ENCODE results near the gene FUS. TPM values are rescaled to one million over a fixed set of nuclear protein-coding genes. Genes with fewer than 3 reads are reported as not detected.

Gene FUS
- total RNA-seq, 1 experiment from 2014 or later = 522 TPM

DNA sequence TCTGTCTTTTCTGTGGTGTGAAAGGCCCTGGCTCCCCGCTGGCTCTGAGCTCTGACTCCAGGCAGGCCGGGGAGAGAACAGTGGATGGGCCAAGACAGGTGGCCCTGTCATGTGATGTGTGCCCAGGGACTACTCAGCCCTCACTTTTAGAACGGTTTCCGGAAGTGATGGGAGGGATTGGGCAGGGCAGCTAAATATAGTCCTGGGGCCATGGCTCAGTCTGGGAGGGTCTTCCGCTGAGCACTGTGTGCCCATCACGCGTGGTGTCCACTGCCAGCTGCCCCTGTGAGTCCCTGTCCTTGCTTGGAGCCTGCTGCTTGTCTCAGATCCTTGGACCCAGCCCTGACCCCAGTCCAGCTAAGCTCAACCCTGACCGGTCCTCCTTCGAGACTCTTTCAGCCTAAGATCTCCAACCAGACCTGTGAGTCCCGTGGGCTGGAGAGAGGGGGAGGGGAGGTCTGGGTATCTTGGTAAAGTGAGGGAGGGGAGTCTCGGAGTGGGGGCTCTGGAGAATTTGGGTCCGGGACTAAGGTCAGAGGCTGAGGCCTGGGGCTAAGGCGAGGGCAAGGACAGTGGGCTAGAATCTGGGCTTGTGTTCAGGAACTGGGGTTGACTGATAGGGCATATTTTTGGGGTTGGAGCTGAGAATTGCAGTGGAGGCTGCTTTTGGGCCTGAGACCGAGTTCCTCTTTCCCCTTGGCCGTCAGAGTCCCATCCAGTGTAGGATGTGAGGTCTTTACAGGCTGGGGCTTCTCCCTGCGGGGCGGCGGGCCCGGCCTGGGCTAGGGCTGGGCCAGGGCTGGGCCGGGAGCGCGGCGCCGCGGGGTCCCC lies 34.2 kb downstream of the FUS start, which contains the start of gene TRIM72:
Gene TRIM72, plus strand, starts transcription at position 243 of the 831 bp plus-strand sequence. CDS start 620 bp downstream, outside the sequence.
- Histone ChIP-seq H4K20me1 (ENCODE audit: insufficient read depth) (no peaks in the 10 kb centered on the region), H3K27me3 (ENCODE audit: insufficient read depth, low read length) (no peaks in the 10 kb centered on the region), H3K9ac (ENCODE audit: low read length) (peak within 1 kb of the TSS; percentile 89), H3K27ac (ENCODE audit: low read depth, low read length) (peak within 1 kb of the TSS; percentile 95), H3K4me1 (ENCODE audit: control insufficient read depth in 1 of 2, insufficient read depth in 2 of 2, low read length in 2 of 2) (peaks cover 9 to 33% of the 10 kb centered on the region in 2 experiments), H2AFZ (ENCODE audit: low read depth, low read length, poor library complexity, severe bottlenecking) (no peak within 1 kb of the TSS), H3K4me3 (replicated peaks in 1 of 2; ENCODE audit: low read depth in 1 of 2, low read length in 2 of 2) (peak within 1 kb of the TSS; percentile 89 to 96), H3K9me3 (ENCODE audit: control insufficient read depth in 1 of 2, insufficient read depth in 1 of 2, low read depth in 1 of 2, low read length in 2 of 2) (no peaks in the 10 kb centered on the region), H3K36me3 (ENCODE audit: control insufficient read depth in 1 of 2, insufficient read depth in 2 of 2, low read length in 2 of 2) (no peaks in the 10 kb centered on the region), H3K79me2 (ENCODE audit: insufficient read depth, low read length) (peaks cover 41% of the 10 kb centered on the region), H3K4me2 (ENCODE audit: low read length) (peak within 1 kb of the TSS; percentile 100), H3K9me2 (ENCODE audit: insufficient read depth) (no peaks in the 10 kb centered on the region)
- ATAC-seq (peak; percentile 67), DNase-seq (ENCODE audit: low read depth, low spot score) (peak; percentile 59)
- RAD21 ChIA-PET (ENCODE audit: low non-redundant PET in 1 of 2, low total read pairs in 2 of 2, uncharacterized antibody in 2 of 2, unreplicated experiment in 2 of 2) = no interaction called here
- BruUV-seq (replicated peaks) = TSS peak; percentile 80
- intact Hi-C loops (cut with micrococcal nuclease) = loop anchor here (5.0 to 10.0 kb wide), 2 partner anchors 168 to 241 kb away; partner anchors contain the start of gene ARMC5
- CTCF ChIA-PET = interaction anchor here (0.7 to 1.0 kb wide), 3 partner anchors 119 to 260 kb away, joined by 3 to 4 read pairs (median 3); no protein-coding TSS in a partner anchor
- POLR2A ChIA-PET = interaction anchor here (0.7 to 1.9 kb wide), 8 partner anchors 10 to 230 kb away, joined by 3 to 13 read pairs (median 3); partner anchors contain the start of genes FUS, ZNF646 and ZNF668
- TF ChIP-seq JUND (IDR thresholded peaks at IDR 0.05) = no peak
- no peak for TF ChIP-seq ZFX (IDR thresholded peaks at IDR 0.05)
- TF ChIP-seq TCF7L2 (IDR thresholded peaks at IDR 0.05; ENCODE audit: borderline replicate concordance, extremely low read depth, insufficient read depth, insufficient read length) = no peak
- TF ChIP-seq, protein P1, sequence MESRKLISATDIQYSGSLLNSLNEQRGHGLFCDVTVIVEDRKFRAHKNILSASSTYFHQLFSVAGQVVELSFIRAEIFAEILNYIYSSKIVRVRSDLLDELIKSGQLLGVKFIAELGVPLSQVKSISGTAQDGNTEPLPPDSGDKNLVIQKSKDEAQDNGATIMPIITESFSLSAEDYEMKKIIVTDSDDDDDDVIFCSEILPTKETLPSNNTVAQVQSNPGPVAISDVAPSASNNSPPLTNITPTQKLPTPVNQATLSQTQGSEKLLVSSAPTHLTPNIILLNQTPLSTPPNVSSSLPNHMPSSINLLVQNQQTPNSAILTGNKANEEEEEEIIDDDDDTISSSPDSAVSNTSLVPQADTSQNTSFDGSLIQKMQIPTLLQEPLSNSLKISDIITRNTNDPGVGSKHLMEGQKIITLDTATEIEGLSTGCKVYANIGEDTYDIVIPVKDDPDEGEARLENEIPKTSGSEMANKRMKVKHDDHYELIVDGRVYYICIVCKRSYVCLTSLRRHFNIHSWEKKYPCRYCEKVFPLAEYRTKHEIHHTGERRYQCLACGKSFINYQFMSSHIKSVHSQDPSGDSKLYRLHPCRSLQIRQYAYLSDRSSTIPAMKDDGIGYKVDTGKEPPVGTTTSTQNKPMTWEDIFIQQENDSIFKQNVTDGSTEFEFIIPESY (IDR thresholded peaks at IDR 0.05; ENCODE audit: extremely low read depth, insufficient replicate concordance, low read length) = no peak
- TF ChIP-seq, protein P2, sequence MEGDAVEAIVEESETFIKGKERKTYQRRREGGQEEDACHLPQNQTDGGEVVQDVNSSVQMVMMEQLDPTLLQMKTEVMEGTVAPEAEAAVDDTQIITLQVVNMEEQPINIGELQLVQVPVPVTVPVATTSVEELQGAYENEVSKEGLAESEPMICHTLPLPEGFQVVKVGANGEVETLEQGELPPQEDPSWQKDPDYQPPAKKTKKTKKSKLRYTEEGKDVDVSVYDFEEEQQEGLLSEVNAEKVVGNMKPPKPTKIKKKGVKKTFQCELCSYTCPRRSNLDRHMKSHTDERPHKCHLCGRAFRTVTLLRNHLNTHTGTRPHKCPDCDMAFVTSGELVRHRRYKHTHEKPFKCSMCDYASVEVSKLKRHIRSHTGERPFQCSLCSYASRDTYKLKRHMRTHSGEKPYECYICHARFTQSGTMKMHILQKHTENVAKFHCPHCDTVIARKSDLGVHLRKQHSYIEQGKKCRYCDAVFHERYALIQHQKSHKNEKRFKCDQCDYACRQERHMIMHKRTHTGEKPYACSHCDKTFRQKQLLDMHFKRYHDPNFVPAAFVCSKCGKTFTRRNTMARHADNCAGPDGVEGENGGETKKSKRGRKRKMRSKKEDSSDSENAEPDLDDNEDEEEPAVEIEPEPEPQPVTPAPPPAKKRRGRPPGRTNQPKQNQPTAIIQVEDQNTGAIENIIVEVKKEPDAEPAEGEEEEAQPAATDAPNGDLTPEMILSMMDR (IDR thresholded peaks at IDR 0.05 in 2 of 3, conservative IDR thresholded peaks at IDR 0.05 in 1 of 3; ENCODE audit: borderline replicate concordance in 1 of 3, insufficient read depth in 1 of 3, low read depth in 2 of 3, low read length in 2 of 3) = no peak
- peak; percentile 16; the same call in 1 of the 2 replicates for TF ChIP-seq SP1 (IDR thresholded peaks at IDR 0.05; ENCODE audit: low read depth)
- peak; percentile 31 for TF ChIP-seq POLR2A (IDR thresholded peaks at IDR 0.05; ENCODE audit: borderline replicate concordance, extremely low read depth, insufficient read depth, insufficient read length)
- TF ChIP-seq EZH2 (IDR thresholded peaks at IDR 0.05) = no peak
- TF ChIP-seq CEBPB (IDR thresholded peaks at IDR 0.05; ENCODE audit: low read depth) = no peak
- TF ChIP-seq POLR2AphosphoS5 (IDR thresholded peaks at IDR 0.05; ENCODE audit: low read depth, low read length) = peak; percentile 82
- no peak for TF ChIP-seq SRF (IDR thresholded peaks at IDR 0.05; ENCODE audit: low read depth)
- no peak for TF ChIP-seq FOSL1 (IDR thresholded peaks at IDR 0.05; ENCODE audit: low read depth)
- TF ChIP-seq, protein P3, sequence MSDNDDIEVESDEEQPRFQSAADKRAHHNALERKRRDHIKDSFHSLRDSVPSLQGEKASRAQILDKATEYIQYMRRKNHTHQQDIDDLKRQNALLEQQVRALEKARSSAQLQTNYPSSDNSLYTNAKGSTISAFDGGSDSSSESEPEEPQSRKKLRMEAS (IDR thresholded peaks at IDR 0.05) = peak; percentile 75; the same call in 1 of the 2 replicates
- TF ChIP-seq, protein P4, sequence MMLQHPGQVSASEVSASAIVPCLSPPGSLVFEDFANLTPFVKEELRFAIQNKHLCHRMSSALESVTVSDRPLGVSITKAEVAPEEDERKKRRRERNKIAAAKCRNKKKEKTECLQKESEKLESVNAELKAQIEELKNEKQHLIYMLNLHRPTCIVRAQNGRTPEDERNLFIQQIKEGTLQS (IDR thresholded peaks at IDR 0.05) = no peak
- TF ChIP-seq, protein P5, sequence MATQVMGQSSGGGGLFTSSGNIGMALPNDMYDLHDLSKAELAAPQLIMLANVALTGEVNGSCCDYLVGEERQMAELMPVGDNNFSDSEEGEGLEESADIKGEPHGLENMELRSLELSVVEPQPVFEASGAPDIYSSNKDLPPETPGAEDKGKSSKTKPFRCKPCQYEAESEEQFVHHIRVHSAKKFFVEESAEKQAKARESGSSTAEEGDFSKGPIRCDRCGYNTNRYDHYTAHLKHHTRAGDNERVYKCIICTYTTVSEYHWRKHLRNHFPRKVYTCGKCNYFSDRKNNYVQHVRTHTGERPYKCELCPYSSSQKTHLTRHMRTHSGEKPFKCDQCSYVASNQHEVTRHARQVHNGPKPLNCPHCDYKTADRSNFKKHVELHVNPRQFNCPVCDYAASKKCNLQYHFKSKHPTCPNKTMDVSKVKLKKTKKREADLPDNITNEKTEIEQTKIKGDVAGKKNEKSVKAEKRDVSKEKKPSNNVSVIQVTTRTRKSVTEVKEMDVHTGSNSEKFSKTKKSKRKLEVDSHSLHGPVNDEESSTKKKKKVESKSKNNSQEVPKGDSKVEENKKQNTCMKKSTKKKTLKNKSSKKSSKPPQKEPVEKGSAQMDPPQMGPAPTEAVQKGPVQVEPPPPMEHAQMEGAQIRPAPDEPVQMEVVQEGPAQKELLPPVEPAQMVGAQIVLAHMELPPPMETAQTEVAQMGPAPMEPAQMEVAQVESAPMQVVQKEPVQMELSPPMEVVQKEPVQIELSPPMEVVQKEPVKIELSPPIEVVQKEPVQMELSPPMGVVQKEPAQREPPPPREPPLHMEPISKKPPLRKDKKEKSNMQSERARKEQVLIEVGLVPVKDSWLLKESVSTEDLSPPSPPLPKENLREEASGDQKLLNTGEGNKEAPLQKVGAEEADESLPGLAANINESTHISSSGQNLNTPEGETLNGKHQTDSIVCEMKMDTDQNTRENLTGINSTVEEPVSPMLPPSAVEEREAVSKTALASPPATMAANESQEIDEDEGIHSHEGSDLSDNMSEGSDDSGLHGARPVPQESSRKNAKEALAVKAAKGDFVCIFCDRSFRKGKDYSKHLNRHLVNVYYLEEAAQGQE (IDR thresholded peaks at IDR 0.05; ENCODE audit: low read depth) = no peak
- no peak for TF ChIP-seq RAD21 (IDR thresholded peaks at IDR 0.05; ENCODE audit: low read depth)
- no peak; the same call in 1 of the 2 replicates for TF ChIP-seq ELF1 (IDR thresholded peaks at IDR 0.05; ENCODE audit: borderline replicate concordance, low read depth)
- TF ChIP-seq CBX3 (IDR thresholded peaks at IDR 0.05; ENCODE audit: low read depth) = 0 out of 2 replicates have a peak, but pooled peaks have one; percentile 49
